ENCODE results near the gene OR4K1.
"Not testable (repeated sequence)": the region's sequence is repeated elsewhere in the genome, so short reads cannot be mapped to it uniquely, and the experiment has no call there.

Gene OR4K1

GRCh38 chr14:19930617-19931016 is at the start of gene OR4K1:
OR4K1 (plus strand) TSS chr14:19930917; CDS start chr14:19935667, 4,750 bp downstream.
- in situ Hi-C loops (cut with HindIII; ENCODE audit: low sequenced_read_pairs) = no loop called here

GRCh38 chr14:19895282-19895681 is 35.4 kb upstream of the OR4K1 start:
- in situ Hi-C loops (cut with HindIII; ENCODE audit: low sequenced_read_pairs) = no loop called here

GRCh38 chr14:19900999-19901398 is 29.7 kb upstream of the OR4K1 start:
- in situ Hi-C loops (cut with HindIII; ENCODE audit: low sequenced_read_pairs) = no loop called here

GRCh38 chr14:19902409-19902808 is 28.3 kb upstream of the OR4K1 start:
- in situ Hi-C loops (cut with HindIII; ENCODE audit: low sequenced_read_pairs) = no loop called here

GRCh38 chr14:19906665-19907064 is 24.1 kb upstream of the OR4K1 start:
- in situ Hi-C loops (cut with HindIII; ENCODE audit: low sequenced_read_pairs) = no loop called here

GRCh38 chr14:19911114-19911513 is 19.6 kb upstream of the OR4K1 start:
- in situ Hi-C loops (cut with HindIII; ENCODE audit: low sequenced_read_pairs) = no loop called here

GRCh38 chr14:19917243-19917642 is 13.5 kb upstream of the OR4K1 start:
- in situ Hi-C loops (cut with HindIII; ENCODE audit: low sequenced_read_pairs) = no loop called here

GRCh38 chr14:19917955-19918518 is 12.7 kb upstream of the OR4K1 start:
- in situ Hi-C loops (cut with HindIII; ENCODE audit: low sequenced_read_pairs) = no loop called here

- in situ Hi-C loops (cut with HindIII; ENCODE audit: low sequenced_read_pairs) = no loop called here
Observed at GRCh38 chr14:19918553-19919264, 12.0 kb upstream of the OR4K1 start.

GRCh38 chr14:19920021-19920657 is 10.6 kb upstream of the OR4K1 start, which contains the start of gene OR4K5:
OR4K5 (plus strand) TSS chr14:19920607; CDS start chr14:19920607, 0 bp downstream.
- in situ Hi-C loops (cut with HindIII; ENCODE audit: low sequenced_read_pairs) = no loop called here

GRCh38 chr14:19941668-19942067 is 11.0 kb downstream of the OR4K1 start:
- in situ Hi-C loops (cut with HindIII; ENCODE audit: low sequenced_read_pairs) = no loop called here

- in situ Hi-C loops (cut with HindIII; ENCODE audit: low sequenced_read_pairs) = no loop called here
Observed at GRCh38 chr14:19947413-19948090, 16.8 kb downstream of the OR4K1 start.

- in situ Hi-C loops (cut with HindIII; ENCODE audit: low sequenced_read_pairs) = no loop called here
Observed at GRCh38 chr14:19949218-19949617, 18.5 kb downstream of the OR4K1 start.

- in situ Hi-C loops (cut with HindIII; ENCODE audit: low sequenced_read_pairs) = not testable (repeated sequence)
Observed at GRCh38 chr14:19969735-19970134, 39.0 kb downstream of the OR4K1 start.

GRCh38 chr14:19974844-19975243 is 44.1 kb downstream of the OR4K1 start:
- in situ Hi-C loops (cut with HindIII; ENCODE audit: low sequenced_read_pairs) = no loop called here

- in situ Hi-C loops (cut with HindIII; ENCODE audit: low sequenced_read_pairs) = no loop called here
Observed at GRCh38 chr14:19975291-19975690, 44.6 kb downstream of the OR4K1 start, which contains the start of gene OR4K15. OR4K15 (plus strand) TSS chr14:19975591; CDS start chr14:19975591, 0 bp downstream.

Measured in endothelial cell of hepatic sinusoid (primary cell).